ENCODE results near the gene NDUFV2. TPM values are rescaled to one million over a fixed set of nuclear protein-coding genes. Genes with fewer than 3 reads are reported as not detected.

The NDUFV2 gene
- total and polyA plus RNA-seq, 2 of the 8 experiments (the other 6 are each of a cell fraction or from before 2014, with no cell fraction given), result 90.8 to 191 TPM

DNA sequence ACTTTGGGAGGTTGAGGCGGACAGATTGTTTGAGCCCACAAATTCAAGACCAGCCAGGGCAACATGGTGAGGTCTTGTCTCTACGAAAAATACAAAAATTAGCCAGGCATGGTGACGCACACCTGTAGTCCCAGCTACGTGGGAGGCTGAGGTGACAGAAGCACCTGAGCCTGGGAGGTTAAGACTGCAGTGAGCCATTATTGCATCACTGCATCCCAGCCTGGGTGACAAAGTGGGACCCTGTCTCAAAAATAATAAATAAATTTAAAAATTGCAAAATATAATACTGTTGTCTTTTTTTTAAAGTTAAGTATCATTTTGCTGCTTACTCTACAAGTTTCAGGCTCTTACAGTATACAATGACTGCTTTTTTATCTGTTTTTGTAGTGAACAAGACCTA, 30.1 kb downstream of the NDUFV2 start (continued):
- TF ChIP-seq, protein P1, sequence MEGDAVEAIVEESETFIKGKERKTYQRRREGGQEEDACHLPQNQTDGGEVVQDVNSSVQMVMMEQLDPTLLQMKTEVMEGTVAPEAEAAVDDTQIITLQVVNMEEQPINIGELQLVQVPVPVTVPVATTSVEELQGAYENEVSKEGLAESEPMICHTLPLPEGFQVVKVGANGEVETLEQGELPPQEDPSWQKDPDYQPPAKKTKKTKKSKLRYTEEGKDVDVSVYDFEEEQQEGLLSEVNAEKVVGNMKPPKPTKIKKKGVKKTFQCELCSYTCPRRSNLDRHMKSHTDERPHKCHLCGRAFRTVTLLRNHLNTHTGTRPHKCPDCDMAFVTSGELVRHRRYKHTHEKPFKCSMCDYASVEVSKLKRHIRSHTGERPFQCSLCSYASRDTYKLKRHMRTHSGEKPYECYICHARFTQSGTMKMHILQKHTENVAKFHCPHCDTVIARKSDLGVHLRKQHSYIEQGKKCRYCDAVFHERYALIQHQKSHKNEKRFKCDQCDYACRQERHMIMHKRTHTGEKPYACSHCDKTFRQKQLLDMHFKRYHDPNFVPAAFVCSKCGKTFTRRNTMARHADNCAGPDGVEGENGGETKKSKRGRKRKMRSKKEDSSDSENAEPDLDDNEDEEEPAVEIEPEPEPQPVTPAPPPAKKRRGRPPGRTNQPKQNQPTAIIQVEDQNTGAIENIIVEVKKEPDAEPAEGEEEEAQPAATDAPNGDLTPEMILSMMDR (IDR thresholded peaks at IDR 0.05; ENCODE audit: control extremely low read depth in 1 of 3, insufficient read depth in 1 of 3, low read depth in 1 of 3, low read length in 3 of 3), result no peak
- TF ChIP-seq TBP (IDR thresholded peaks at IDR 0.05; ENCODE audit: low read depth, low read length) (no peak), SIX5 (IDR thresholded peaks at IDR 0.05; ENCODE audit: low read depth, low read length) (no peak), SP4 (IDR thresholded peaks at IDR 0.05; ENCODE audit: low read length) (no peak), TAF1 (IDR thresholded peaks at IDR 0.05; ENCODE audit: low read depth, low read length) (no peak), SIN3A (conservative IDR thresholded peaks at IDR 0.05 in 1 of 2, IDR thresholded peaks at IDR 0.05 in 1 of 2; ENCODE audit: low read depth in 1 of 2, low read length in 2 of 2) (no peak), BCL11A (IDR thresholded peaks at IDR 0.05; ENCODE audit: low read depth in 2 of 2, low read length in 2 of 2) (no peak), ZNF274 (IDR thresholded peaks at IDR 0.05; ENCODE audit: borderline replicate concordance, extremely low read depth, low read length) (no peak)
